Myometrial cell (primary cell): ENCODE data around the gene CASP1. TPM values are rescaled to one million over a fixed set of nuclear protein-coding genes. Genes with fewer than 3 reads are reported as not detected.

Source experiments
- total RNA-seq: library from RNA; depleted of rRNA; stranded (reverse); fragments of >200 nt; gene quantifications from 2 replicates; pipeline ENCODE4 v1.2.3, GENCODE V29; 2015

The CASP1 gene
- 13.3 and 25.7 TPM in 2 replicates for total RNA-seq

GRCh38 chr11:105034813-105035620, at the start of gene CASP1:
TSS of gene CASP1 (minus strand) at chr11:105035144. CDS start at chr11:105035113, 31 bp downstream.

GRCh38 chr11:105044557-105045524, 9.9 kb upstream of the CASP1 start, which contains the start of gene CARD16:
TSS of gene CARD16 (minus strand) at chr11:105045335. CDS start at chr11:105045297, 38 bp downstream.

GRCh38 chr11:105023003-105023402, 11.9 kb downstream of the CASP1 start, which contains the start of gene CASP5:
TSS of gene CASP5 (minus strand) at chr11:105023168. CDS start at chr11:105023136, 32 bp downstream.

Other genes starting within 250 kb of the CASP1 start
- not detected in 2 replicates for gene CASP12, start 136.7 kb downstream of the CASP1 start, total RNA-seq
- gene CASP4, start 66.6 kb downstream of the CASP1 start, total RNA-seq, result 102 and 120 TPM in 2 replicates
- not detected in 2 replicates for gene CASP5, start 12.0 kb downstream of the CASP1 start, total RNA-seq
- gene CARD16, start 10.2 kb upstream of the CASP1 start, total RNA-seq, result 11.5 and 37.6 TPM in 2 replicates
- not detected in 2 replicates for gene CARD18, start 104.6 kb upstream of the CASP1 start, total RNA-seq